Measurements from ENCODE around the gene PIWIL1.

GRCh38 chr12:130384234-130384633 is 46.5 kb downstream of the PIWIL1 start:
- TF ChIP-seq CTCF (conservative IDR thresholded peaks at IDR 0.05 in 1 of 2, IDR thresholded peaks at IDR 0.05 in 1 of 2; ENCODE audit: extremely low read depth in 1 of 2, insufficient read depth in 1 of 2, low read depth in 1 of 2, low read length in 2 of 2) = no peak
- TF ChIP-seq EZH2 (IDR thresholded peaks at IDR 0.05; ENCODE audit: borderline replicate concordance, low read length) = no peak
